RWPE2 (cell line): ENCODE results near the gene JAML.

Source experiments
- ATAC-seq: fragments of 200-7000 bp; cut with Tn5 transposase; 3 replicates; pipeline ENCODE4 v1.9.1; 2021; ENCODE audit warnings: low read depth
- DNase-seq: peaks from one replicate; pipeline ENCODE4 v3.0.0-alpha.2; 2020; ENCODE audit warnings: low spot score
- H3K27ac ChIP-seq: fragments of 450-650 bp; 2 replicates; pipeline ENCODE4 v1.5.1; 2017; ENCODE audit warnings: mild to moderate bottlenecking; ENCODE audit not compliant: poor library complexity, severe bottlenecking
- H3K27me3 ChIP-seq: fragments of 250-450 bp; sonication (Bioruptor Pico); 2 replicates; pipeline ENCODE4 v1.5.1; 2021; ENCODE audit warnings: mild to moderate bottlenecking, moderate library complexity; ENCODE audit not compliant: insufficient read depth, poor library complexity, severe bottlenecking
- H3K36me3 ChIP-seq: fragments of 250-450 bp; sonication (Bioruptor Pico); 2 replicates; pipeline ENCODE4 v1.5.1; 2020; ENCODE audit warnings: low read depth, mild to moderate bottlenecking, moderate library complexity
- H3K4me1 ChIP-seq: fragments of 250-450 bp; sonication (Bioruptor Pico); 2 replicates; pipeline ENCODE4 v1.5.1; 2021; ENCODE audit warnings: mild to moderate bottlenecking, moderate library complexity; ENCODE audit not compliant: insufficient read depth, poor library complexity, severe bottlenecking
- H3K4me3 ChIP-seq: fragments of 250-450 bp; sonication (Bioruptor Pico); 2 replicates; pipeline ENCODE4 v1.5.1; 2021; ENCODE audit warnings: mild to moderate bottlenecking, moderate library complexity; ENCODE audit not compliant: severe bottlenecking
- H3K9me3 ChIP-seq: fragments of 250-450 bp; sonication (Bioruptor Pico); 2 replicates; pipeline ENCODE4 v1.5.1; 2021; ENCODE audit warnings: mild to moderate bottlenecking, moderate library complexity; ENCODE audit not compliant: severe bottlenecking
- CTCF ChIP-seq: fragments of 450-650 bp; IDR thresholded peaks from one replicate; pipeline ENCODE4 v1.5.1; 2017; ENCODE audit warnings: mild to moderate bottlenecking, moderate library complexity; ENCODE audit not compliant: poor library complexity, severe bottlenecking

JAML gene

GRCh38 chr11:118155776-118156530, 68.9 kb downstream of the JAML start:
- Histone ChIP-seq H3K27ac (no peak overlapping the region), H3K4me1 (no peaks in the 10 kb centered on the region), H3K4me3 (no peak overlapping the region), H3K27me3 (peaks cover 25% of the 10 kb centered on the region), H3K9me3 (no peaks in the 10 kb centered on the region), H3K36me3 (no peaks in the 10 kb centered on the region)
- DNase-seq (no peak), ATAC-seq (no peak; the same call in 2 of the 3 replicates)
- no peak for TF ChIP-seq CTCF

- no peaks in the 10 kb centered on the region for H3K9me3 ChIP-seq
- H3K4me1 ChIP-seq = no peaks in the 10 kb centered on the region
- H3K36me3 ChIP-seq = no peaks in the 10 kb centered on the region
- H3K4me3 ChIP-seq = no peak overlapping the region
- H3K27ac ChIP-seq = no peak overlapping the region
- ATAC-seq (no peak), DNase-seq (no peak)
- no peak for TF ChIP-seq CTCF
- peaks cover 25% of the 10 kb centered on the region for H3K27me3 ChIP-seq
Measured at GRCh38 chr11:118154641-118155040, 70.2 kb downstream of the JAML start.

- Histone ChIP-seq H3K4me1 (no peaks in the 10 kb centered on the region), H3K4me3 (no peak overlapping the region), H3K36me3 (no peaks in the 10 kb centered on the region), H3K27ac (no peak overlapping the region), H3K9me3 (no peaks in the 10 kb centered on the region), H3K27me3 (peaks cover 25% of the 10 kb centered on the region)
- no peak for DNase-seq
- ATAC-seq = no peak
- TF ChIP-seq CTCF = no peak
Measured at GRCh38 chr11:118153976-118154375, 70.8 kb downstream of the JAML start.

GRCh38 chr11:118153516-118153915, 71.3 kb downstream of the JAML start:
- no peak overlapping the region for H3K4me3 ChIP-seq
- peaks cover 25% of the 10 kb centered on the region for H3K27me3 ChIP-seq
- DNase-seq (no peak), ATAC-seq (no peak)
- no peak overlapping the region for H3K27ac ChIP-seq
- H3K9me3 ChIP-seq = no peaks in the 10 kb centered on the region
- H3K4me1 ChIP-seq = no peaks in the 10 kb centered on the region
- H3K36me3 ChIP-seq = no peaks in the 10 kb centered on the region
- TF ChIP-seq CTCF = no peak
